GM12878 (cell line): ENCODE data around the gene CNDP1.

Source experiments
- IKZF1 ChIP-seq: fragments of 450-650 bp; conservative IDR thresholded peaks from 2 replicates; pipeline ENCODE4 v1.6.1; 2017; ENCODE audit warnings: antibody characterized with exemption, mild to moderate bottlenecking
- POLR2A ChIP-seq: IDR thresholded peaks from 2 replicates; pipeline ENCODE4 v1.6.1; 2011; ENCODE audit warnings: low read depth, mild to moderate bottlenecking, low read length
- STAT3 ChIP-seq: IDR thresholded peaks from 2 replicates; pipeline ENCODE4 v1.6.1; 2011; ENCODE audit warnings: low read depth, low read length, improper control_type of control experiment

DNA sequence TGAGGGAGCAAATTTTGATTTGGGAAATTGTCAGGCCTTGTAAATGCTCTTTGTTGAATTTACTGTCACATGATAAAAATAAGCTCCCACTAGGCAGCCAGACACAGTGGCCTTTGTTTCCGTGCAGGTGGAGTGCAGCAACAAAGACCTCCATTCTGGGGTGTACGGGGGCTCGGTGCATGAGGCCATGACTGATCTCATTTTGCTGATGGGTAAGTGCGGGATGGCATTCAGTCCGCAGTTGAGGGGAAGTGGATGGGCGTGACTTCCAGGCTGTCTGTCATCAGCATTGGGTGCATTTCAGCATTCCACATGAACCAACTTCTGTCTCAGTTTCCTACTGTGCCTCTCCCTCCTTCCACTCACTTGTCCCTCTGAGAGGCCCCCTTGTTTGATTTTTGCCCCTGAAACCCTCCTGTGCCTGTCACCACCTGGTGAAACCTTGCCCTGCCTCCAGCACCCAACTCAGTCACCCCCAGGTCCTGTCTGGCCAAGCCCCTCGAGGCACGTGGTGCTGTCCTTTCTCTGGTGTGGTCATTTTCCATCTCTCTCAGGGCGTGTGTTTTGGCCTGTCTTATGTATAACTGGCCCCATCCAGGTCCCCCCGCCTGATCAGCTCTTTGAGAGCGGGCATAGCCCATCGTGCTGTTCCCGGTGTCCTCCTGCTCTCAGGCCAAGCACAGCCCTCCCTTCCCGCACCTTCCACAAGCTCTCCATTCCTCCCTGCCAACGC is 21.8 kb upstream of the CNDP1 start:
- TF ChIP-seq POLR2A = no peak; the same call in 1 of the 2 replicates
- no peak for TF ChIP-seq IKZF1
- no peak for TF ChIP-seq STAT3
